GM12864 (cell line): Measurements from ENCODE around the gene CAV2.

Experiments
- DNase-seq: peaks from one replicate; pipeline ENCODE4 v3.0.0-alpha.2; 2011; ENCODE audit warnings: low read depth
- H3K4me3 ChIP-seq: 2 replicates; pipeline ENCODE4 v1.5.1; 2011; ENCODE audit warnings: mild to moderate bottlenecking, low read depth, low read length, control low read depth
- CTCF ChIP-seq: IDR thresholded peaks from 2 replicates; pipeline ENCODE4 v1.5.1; 2011; ENCODE audit warnings: low read depth, mild to moderate bottlenecking, moderate library complexity, low read length, control low read depth, inconsistent platforms; ENCODE audit errors: missing control alignments

The CAV2 gene

DNA sequence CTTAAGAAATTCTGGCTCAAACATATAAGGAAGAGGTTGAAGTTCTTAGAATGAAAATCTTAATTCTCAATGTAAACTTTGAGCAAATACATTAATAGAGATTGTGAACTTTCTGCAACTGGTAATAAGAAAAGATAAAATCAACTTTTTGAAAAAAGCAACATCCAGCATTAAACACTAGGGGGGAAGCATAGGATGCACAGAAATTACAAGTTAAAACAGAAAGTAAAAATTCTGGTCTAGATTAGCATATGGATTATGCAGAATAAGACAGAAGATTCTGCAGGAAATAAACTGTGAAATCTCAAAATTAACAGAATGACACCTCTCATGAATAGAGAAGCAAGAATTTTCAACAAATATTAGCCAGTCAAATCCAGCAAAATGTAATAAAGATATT, 38.0 kb upstream of the CAV2 start:
- DNase-seq, result no peak
- no peak overlapping the region for H3K4me3 ChIP-seq
- no peak for TF ChIP-seq CTCF

DNA sequence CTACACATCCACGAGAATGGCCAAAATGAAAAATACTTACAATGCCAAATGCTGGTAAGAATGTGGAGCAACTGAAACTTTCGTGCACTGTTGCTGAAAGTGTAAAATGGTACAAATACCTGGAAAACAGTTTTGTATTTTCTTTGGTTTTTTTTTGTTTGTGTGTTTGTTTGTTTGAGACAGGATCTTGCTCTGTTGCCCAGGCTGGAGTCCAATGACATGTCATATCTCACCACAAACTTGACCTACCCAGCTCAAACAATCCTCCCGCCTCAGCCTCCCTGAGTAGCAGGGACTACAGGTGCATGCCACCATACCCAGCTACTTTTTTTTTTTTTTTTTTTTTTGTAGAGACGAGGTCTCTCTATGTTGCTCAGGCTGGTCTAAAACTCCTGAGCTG, 35.6 kb upstream of the CAV2 start:
- DNase-seq, result no peak
- H3K4me3 ChIP-seq, result no peak overlapping the region
- no peak for TF ChIP-seq CTCF

- TF ChIP-seq CTCF, result no peak
- H3K4me3 ChIP-seq, result no peak overlapping the region
- DNase-seq, result no peak
Observed at GRCh38 chr7:116464375-116464774, 35.2 kb upstream of the CAV2 start.

DNA sequence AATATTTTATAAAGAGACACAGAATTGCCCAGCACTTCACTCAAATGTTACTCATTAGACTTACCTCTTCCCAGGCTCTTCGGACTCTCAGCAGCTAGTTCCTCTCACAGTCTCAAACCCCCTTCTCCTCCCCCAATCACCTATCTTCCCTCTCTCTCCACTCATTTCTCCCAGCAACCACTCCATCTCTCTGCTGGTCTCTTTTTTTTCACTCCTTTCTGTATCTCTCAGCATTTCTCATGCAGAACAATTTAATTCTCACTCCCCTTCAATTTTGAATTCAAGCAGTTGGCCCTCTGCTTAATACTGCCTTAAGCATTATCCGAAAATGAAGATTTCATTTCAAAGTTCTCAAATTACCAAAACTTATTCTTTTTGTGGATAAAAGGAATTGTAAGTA, 34.4 kb upstream of the CAV2 start:
- no peak overlapping the region for H3K4me3 ChIP-seq
- no peak for TF ChIP-seq CTCF
- no peak for DNase-seq

- DNase-seq, result no peak
- TF ChIP-seq CTCF, result no peak
- H3K4me3 ChIP-seq, result no peak overlapping the region
Observed at GRCh38 chr7:116468534-116468933, 31.0 kb upstream of the CAV2 start.

- no peak for DNase-seq
- no peak overlapping the region for H3K4me3 ChIP-seq
- TF ChIP-seq CTCF, result no peak
Observed at GRCh38 chr7:116477625-116478024, 21.9 kb upstream of the CAV2 start.

GRCh38 chr7:116478834-116479233, 20.7 kb upstream of the CAV2 start:
- H3K4me3 ChIP-seq, result no peak overlapping the region
- no peak for DNase-seq
- TF ChIP-seq CTCF, result no peak
